Measurements from ENCODE around the gene BPIFB3. TPM values are rescaled to one million over a fixed set of nuclear protein-coding genes. Genes with fewer than 3 reads are reported as not detected.

The BPIFB3 gene
- total and polyA plus RNA-seq, 2 of the 13 experiments (the other 11 are each of a cell fraction or from before 2014, with no cell fraction given), result 0.09 TPM; not detected in 1

GRCh38 chr20:33013701-33014326, 39.9 kb upstream of the BPIFB3 start (continued):
- TF ChIP-seq ZNF556 (CRISPR knock-in tag; IDR thresholded peaks at IDR 0.05; ENCODE audit: borderline replicate concordance) (no peak), SAFB2 (CRISPR knock-in tag; IDR thresholded peaks at IDR 0.05; ENCODE audit: borderline replicate concordance, low read depth) (0 out of 2 replicates have a peak, but pooled peaks have one; percentile 62), ZNF777 (CRISPR knock-in tag; IDR thresholded peaks at IDR 0.05) (no peak), ZNF740 (CRISPR knock-in tag; IDR thresholded peaks at IDR 0.05) (no peak), ARID5B (CRISPR knock-in tag; IDR thresholded peaks at IDR 0.05) (no peak), ZNF644 (CRISPR knock-in tag; IDR thresholded peaks at IDR 0.05; ENCODE audit: low read depth) (no peak), BCLAF1 (IDR thresholded peaks at IDR 0.05) (no peak), ZNF430 (CRISPR knock-in tag; IDR thresholded peaks at IDR 0.05) (no peak), ZNF724P (CRISPR knock-in tag; IDR thresholded peaks at IDR 0.05; ENCODE audit: borderline replicate concordance) (no peak), ZMYM2 (CRISPR knock-in tag; IDR thresholded peaks at IDR 0.05) (0 out of 2 replicates have a peak, but pooled peaks have one; percentile 14), ZNF362 (CRISPR knock-in tag; IDR thresholded peaks at IDR 0.05; ENCODE audit: borderline replicate concordance) (no peak), ZNF160 (CRISPR knock-in tag; IDR thresholded peaks at IDR 0.05) (no peak), DZIP1 (CRISPR knock-in tag; IDR thresholded peaks at IDR 0.05) (0 out of 2 replicates have a peak, but pooled peaks have one; percentile 21), ZNF569 (CRISPR knock-in tag; IDR thresholded peaks at IDR 0.05; ENCODE audit: borderline replicate concordance) (no peak), ZFAT (CRISPR knock-in tag; conservative IDR thresholded peaks at IDR 0.05) (no peak), PREB (CRISPR knock-in tag; IDR thresholded peaks at IDR 0.05) (no peak), MEIS1 (CRISPR knock-in tag; IDR thresholded peaks at IDR 0.05; ENCODE audit: borderline replicate concordance) (0 out of 2 replicates have a peak, but pooled peaks have one; percentile 33)
